Tibial nerve (tissue), 3 donors: ENCODE measurements around the gene CD40.

Experiments
- POLR2A ChIP-seq, 2 donors: fragments of 450-650 bp; IDR thresholded peaks; one replicate each; pipeline ENCODE4 v1.6.1; 2017; ENCODE audit warnings: antibody characterized with exemption in 2 of 2, mild to moderate bottlenecking in 2 of 2, moderate library complexity in 2 of 2
- TF ChIP-seq, protein P1 (sequence below), 5 experiments: fragments of 200-600 bp in 3 of 5; fragments of 450-650 bp in 2 of 5; sonication (generic) in 3 of 5; IDR thresholded peaks; one replicate each; pipeline ENCODE4 v1.5.1; 2016 to 2019; ENCODE audit warnings: antibody characterized with exemption in 5 of 5, mild to moderate bottlenecking in 3 of 5, moderate library complexity in 2 of 5

DNA sequence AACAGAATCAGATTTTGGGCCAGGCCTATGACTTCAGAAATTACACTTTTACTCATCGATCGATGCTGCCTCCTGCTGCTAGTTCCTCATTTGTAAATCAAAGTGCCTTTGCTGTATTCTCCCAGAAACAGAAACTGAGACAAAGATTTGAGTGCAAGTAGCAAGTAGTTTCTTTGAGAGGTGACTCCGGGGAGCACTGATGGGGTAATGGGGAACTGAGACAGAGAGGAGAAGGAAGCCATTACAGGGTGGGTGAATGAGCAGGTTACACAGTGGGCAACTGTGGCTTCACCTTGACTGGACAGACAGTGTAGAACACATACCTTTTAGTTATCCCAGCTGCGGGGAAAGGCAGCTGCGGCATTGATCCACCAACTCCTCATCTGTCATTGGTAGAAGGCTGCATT is 9.7 kb upstream of the CD40 start:
- TF ChIP-seq POLR2A (IDR thresholded peaks at IDR 0.05) = no peak
- TF ChIP-seq, protein P1, sequence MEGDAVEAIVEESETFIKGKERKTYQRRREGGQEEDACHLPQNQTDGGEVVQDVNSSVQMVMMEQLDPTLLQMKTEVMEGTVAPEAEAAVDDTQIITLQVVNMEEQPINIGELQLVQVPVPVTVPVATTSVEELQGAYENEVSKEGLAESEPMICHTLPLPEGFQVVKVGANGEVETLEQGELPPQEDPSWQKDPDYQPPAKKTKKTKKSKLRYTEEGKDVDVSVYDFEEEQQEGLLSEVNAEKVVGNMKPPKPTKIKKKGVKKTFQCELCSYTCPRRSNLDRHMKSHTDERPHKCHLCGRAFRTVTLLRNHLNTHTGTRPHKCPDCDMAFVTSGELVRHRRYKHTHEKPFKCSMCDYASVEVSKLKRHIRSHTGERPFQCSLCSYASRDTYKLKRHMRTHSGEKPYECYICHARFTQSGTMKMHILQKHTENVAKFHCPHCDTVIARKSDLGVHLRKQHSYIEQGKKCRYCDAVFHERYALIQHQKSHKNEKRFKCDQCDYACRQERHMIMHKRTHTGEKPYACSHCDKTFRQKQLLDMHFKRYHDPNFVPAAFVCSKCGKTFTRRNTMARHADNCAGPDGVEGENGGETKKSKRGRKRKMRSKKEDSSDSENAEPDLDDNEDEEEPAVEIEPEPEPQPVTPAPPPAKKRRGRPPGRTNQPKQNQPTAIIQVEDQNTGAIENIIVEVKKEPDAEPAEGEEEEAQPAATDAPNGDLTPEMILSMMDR (IDR thresholded peaks at IDR 0.05) = no peak
